Osteoblast (primary cell): ENCODE data around the gene ZBP1. TPM values are rescaled to one million over a fixed set of nuclear protein-coding genes. Genes with fewer than 3 reads are reported as not detected.

Experiments
- DNase-seq: peaks from one replicate; pipeline ENCODE4 v3.0.0; 2011; ENCODE audit warnings: low spot score, mixed read lengths; ENCODE audit not compliant: insufficient read length; ENCODE audit errors: missing footprints
- H2AFZ ChIP-seq: 2 replicates; pipeline ENCODE4 v1.6.0; 2011; ENCODE audit warnings: mild to moderate bottlenecking, low read length
- H3K27ac ChIP-seq: 2 replicates; pipeline ENCODE4 v1.5.1; 2011; ENCODE audit warnings: mild to moderate bottlenecking, low read depth, low read length, moderate library complexity
- H3K27me3 ChIP-seq: 2 replicates; pipeline ENCODE4 v1.6.0; 2012; ENCODE audit warnings: mild to moderate bottlenecking, control low read depth, inconsistent platforms, low read length, moderate library complexity; ENCODE audit not compliant: insufficient read depth
- H3K36me3 ChIP-seq: 2 replicates; pipeline ENCODE4 v1.5.1; 2011; ENCODE audit warnings: mild to moderate bottlenecking, low read length, control low read depth, moderate library complexity; ENCODE audit not compliant: insufficient read depth
- H3K4me1 ChIP-seq: 2 replicates; pipeline ENCODE4 v1.5.1; 2011; ENCODE audit warnings: mild to moderate bottlenecking, low read length, control low read depth, moderate library complexity; ENCODE audit not compliant: insufficient read depth
- H3K4me2 ChIP-seq: 2 replicates; pipeline ENCODE4 v1.6.0; 2011; ENCODE audit warnings: mild to moderate bottlenecking, low read length; ENCODE audit not compliant: insufficient read depth
- H3K4me3 ChIP-seq: fragments of 200-600 bp; sonication (generic); 3 replicates; pipeline ENCODE4 v1.5.1; 2012; ENCODE audit warnings: mild to moderate bottlenecking, low read length, inconsistent platforms; ENCODE audit not compliant: insufficient read depth
- H3K79me2 ChIP-seq: 2 replicates; pipeline ENCODE4 v1.6.0; 2012; ENCODE audit warnings: mild to moderate bottlenecking, low read length, control low read depth, inconsistent platforms; ENCODE audit not compliant: insufficient read depth
- H3K9me3 ChIP-seq: 2 replicates; pipeline ENCODE4 v1.5.1; 2011; ENCODE audit warnings: low read depth, low read length, control low read depth
- H4K20me1 ChIP-seq: 2 replicates; pipeline ENCODE4 v1.6.0; 2012; ENCODE audit warnings: mild to moderate bottlenecking, low read length, control low read depth; ENCODE audit not compliant: insufficient read depth
- CTCF ChIP-seq: IDR thresholded peaks from 2 replicates; pipeline ENCODE4 v1.5.1; 2011; ENCODE audit warnings: mild to moderate bottlenecking, low read depth, low read length, moderate library complexity; ENCODE audit errors: extremely low read depth
- total RNA-seq: library from RNA; depleted of rRNA; stranded (reverse); fragments of >200 nt; gene quantifications from 2 replicates; pipeline ENCODE4 v1.2.3, GENCODE V29; 2012

Gene ZBP1
- total RNA-seq, 1 donor: not detected

- Histone ChIP-seq H3K27ac (no peak overlapping the region), H3K36me3 (no peaks in the 10 kb centered on the region), H3K4me3 (no peak overlapping the region), H3K27me3 (peaks cover 4% of the 10 kb centered on the region), H3K79me2 (no peaks in the 10 kb centered on the region), H3K9me3 (no peaks in the 10 kb centered on the region), H3K4me2 (no peak overlapping the region), H4K20me1 (no peaks in the 10 kb centered on the region), H2AFZ (no peak overlapping the region), H3K4me1 (no peaks in the 10 kb centered on the region)
- peak; percentile 27 for DNase-seq
- TF ChIP-seq CTCF: no peak
Measured at GRCh38 chr20:57605045-57605444, 15.2 kb downstream of the ZBP1 start.

GRCh38 chr20:57603120-57603519 is 17.1 kb downstream of the ZBP1 start:
- H3K4me2 ChIP-seq: no peak overlapping the region
- no peaks in the 10 kb centered on the region for H3K9me3 ChIP-seq
- peaks cover 4% of the 10 kb centered on the region for H3K27me3 ChIP-seq
- no peaks in the 10 kb centered on the region for H3K4me1 ChIP-seq
- H2AFZ ChIP-seq: no peak overlapping the region
- DNase-seq: peak; percentile 3
- H3K27ac ChIP-seq: no peak overlapping the region
- no peaks in the 10 kb centered on the region for H4K20me1 ChIP-seq
- H3K4me3 ChIP-seq: no peak overlapping the region
- no peaks in the 10 kb centered on the region for H3K79me2 ChIP-seq
- TF ChIP-seq CTCF: no peak
- no peaks in the 10 kb centered on the region for H3K36me3 ChIP-seq

GRCh38 chr20:57601737-57602136 is 18.5 kb downstream of the ZBP1 start:
- Histone ChIP-seq H2AFZ (no peak overlapping the region), H3K4me1 (no peaks in the 10 kb centered on the region), H3K27me3 (no peaks in the 10 kb centered on the region), H3K36me3 (no peaks in the 10 kb centered on the region), H3K4me3 (no peak overlapping the region), H4K20me1 (no peaks in the 10 kb centered on the region), H3K9me3 (no peaks in the 10 kb centered on the region), H3K4me2 (no peak overlapping the region), H3K79me2 (no peaks in the 10 kb centered on the region), H3K27ac (no peak overlapping the region)
- no peak for TF ChIP-seq CTCF
- DNase-seq: peak; percentile 5

- Histone ChIP-seq H3K79me2 (no peaks in the 10 kb centered on the region), H3K27me3 (no peaks in the 10 kb centered on the region), H3K4me2 (no peak overlapping the region), H2AFZ (no peak overlapping the region), H3K36me3 (no peaks in the 10 kb centered on the region), H3K4me3 (no peak overlapping the region), H4K20me1 (no peaks in the 10 kb centered on the region), H3K9me3 (no peaks in the 10 kb centered on the region), H3K27ac (no peak overlapping the region), H3K4me1 (no peaks in the 10 kb centered on the region)
- no peak for DNase-seq
- no peak for TF ChIP-seq CTCF
Measured at GRCh38 chr20:57601211-57601570, 19.0 kb downstream of the ZBP1 start.
